Spleen (tissue), 7 donors: ENCODE data around the gene SNX22.

ENCODE experiments used
- POLR2A ChIP-seq, 3 donors: fragments of 450-650 bp; IDR thresholded peaks; one replicate each; pipeline ENCODE4 v1.5.1; 2017; ENCODE audit warnings: antibody characterized with exemption in 3 of 3, mild to moderate bottlenecking in 1 of 3
- TF ChIP-seq, protein P1 (sequence below), 11 experiments: fragments of 200-600 bp in 7 of 11; fragments of 450-650 bp in 4 of 11; sonication (generic) in 4 of 11; IDR thresholded peaks in 8 of 11; conservative IDR thresholded peaks in 3 of 11; 1 replicate in 7 of 11; 2 replicates in 4 of 11; pipeline versions ENCODE4 v1.4.0 to v1.8.0; 2016 to 2021; ENCODE audit warnings: antibody characterized with exemption in 11 of 11, inconsistent platforms in 4 of 11, mild to moderate bottlenecking in 1 of 11
- donor health status: DM: no; HTN: no; CAD: no; lungs with moderate emphysema.
- donor health status: DM: no; HTN: no; CAD: no.
- donor health status: DM: no; HTN: no; CAD: no.

- no peak for TF ChIP-seq POLR2A (IDR thresholded peaks at IDR 0.05)
- TF ChIP-seq, protein P1, sequence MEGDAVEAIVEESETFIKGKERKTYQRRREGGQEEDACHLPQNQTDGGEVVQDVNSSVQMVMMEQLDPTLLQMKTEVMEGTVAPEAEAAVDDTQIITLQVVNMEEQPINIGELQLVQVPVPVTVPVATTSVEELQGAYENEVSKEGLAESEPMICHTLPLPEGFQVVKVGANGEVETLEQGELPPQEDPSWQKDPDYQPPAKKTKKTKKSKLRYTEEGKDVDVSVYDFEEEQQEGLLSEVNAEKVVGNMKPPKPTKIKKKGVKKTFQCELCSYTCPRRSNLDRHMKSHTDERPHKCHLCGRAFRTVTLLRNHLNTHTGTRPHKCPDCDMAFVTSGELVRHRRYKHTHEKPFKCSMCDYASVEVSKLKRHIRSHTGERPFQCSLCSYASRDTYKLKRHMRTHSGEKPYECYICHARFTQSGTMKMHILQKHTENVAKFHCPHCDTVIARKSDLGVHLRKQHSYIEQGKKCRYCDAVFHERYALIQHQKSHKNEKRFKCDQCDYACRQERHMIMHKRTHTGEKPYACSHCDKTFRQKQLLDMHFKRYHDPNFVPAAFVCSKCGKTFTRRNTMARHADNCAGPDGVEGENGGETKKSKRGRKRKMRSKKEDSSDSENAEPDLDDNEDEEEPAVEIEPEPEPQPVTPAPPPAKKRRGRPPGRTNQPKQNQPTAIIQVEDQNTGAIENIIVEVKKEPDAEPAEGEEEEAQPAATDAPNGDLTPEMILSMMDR (IDR thresholded peaks at IDR 0.05 in 8 of 11, conservative IDR thresholded peaks at IDR 0.05 in 3 of 11) = no peak
Measured at GRCh38 chr15:64111679-64112050, 39.9 kb upstream of the SNX22 start.
